ENCODE measurements around the gene TXNDC15. TPM values are rescaled to one million over a fixed set of nuclear protein-coding genes. Genes with fewer than 3 reads are reported as not detected.

The TXNDC15 gene
- total RNA-seq, 2 donors from 2014 or later: 56.3 to 69.2 TPM

Small RNA genes within 50 kb of the gene (microRNA-seq; reads per million reads assigned to microRNA genes)
- gene MIR4461: 0 to 0.27 reads per million in 2 donors

Other genes with a start within 250 kb of the TXNDC15 start
- 100 to 1,000 TPM in 1 of 2 donors, 10 to 100 TPM in 1; 78.4 to 105 TPM for gene SAR1B, start 241.5 kb upstream of the TXNDC15 start, total RNA-seq
- gene SEC24A, start 225.6 kb upstream of the TXNDC15 start, total RNA-seq: 10 to 100 TPM; 10.1 to 15.9 TPM
- gene CAMLG, start 135.8 kb upstream of the TXNDC15 start, total RNA-seq: 10 to 100 TPM; 19.8 to 21.4 TPM
- 10 to 100 TPM; 21.9 to 33.1 TPM for gene DDX46, start 115.6 kb upstream of the TXNDC15 start, total RNA-seq
- 10 to 100 TPM; 27.9 to 31.1 TPM for gene C5orf24, start 28.4 kb upstream of the TXNDC15 start, total RNA-seq
- gene PCBD2, start 30.8 kb downstream of the TXNDC15 start, total RNA-seq: 10 to 100 TPM; 17.3 to 18.8 TPM
- under 1 TPM; 0.31 to 0.68 TPM for gene CATSPER3, start 93.5 kb downstream of the TXNDC15 start, total RNA-seq
- not detected for gene PITX1, start 159.9 kb downstream of the TXNDC15 start, total RNA-seq

Measured in left cardiac atrium (tissue), 2 donors.